Keratinocyte (primary cell): ENCODE measurements around the gene AGRN. TPM values are rescaled to one million over a fixed set of nuclear protein-coding genes. Genes with fewer than 3 reads are reported as not detected.

ENCODE experiments used
- DNase-seq: peaks from one replicate; pipeline ENCODE4 v3.0.0-alpha.2; 2011; ENCODE audit warnings: low read depth, missing footprints, low spot score
- FAIRE-seq: peaks from 2 replicates; lab custom pipeline; 2011; peaks lifted over from hg19 to GRCh38; lab: Jason Lieb, UNC
- H2AFZ ChIP-seq: 2 replicates; pipeline ENCODE4 v1.6.0; 2012; ENCODE audit warnings: low read length, control low read depth, inconsistent platforms; ENCODE audit not compliant: control insufficient read depth
- H3K27ac ChIP-seq: 2 replicates; pipeline ENCODE4 v1.5.1; 2011; ENCODE audit warnings: low read length; ENCODE audit not compliant: control insufficient read depth, insufficient read depth
- H3K27me3 ChIP-seq: 3 replicates; pipeline ENCODE4 v1.6.0; 2011; ENCODE audit warnings: low read length; ENCODE audit not compliant: control insufficient read depth, insufficient read depth; ENCODE audit errors: extremely low read depth
- H3K36me3 ChIP-seq, 2 experiments: 2 replicates in 1 of 2; 3 replicates in 1 of 2; pipeline ENCODE4 v1.5.1; 2011; ENCODE audit warnings: low read length in 2 of 2, mild to moderate bottlenecking in 1 of 2; ENCODE audit not compliant: control insufficient read depth in 2 of 2, insufficient read depth in 2 of 2; ENCODE audit errors: extremely low read depth in 1 of 2
- H3K4me1 ChIP-seq: 3 replicates; pipeline ENCODE4 v1.5.1; 2011; ENCODE audit warnings: low read length; ENCODE audit not compliant: control insufficient read depth, insufficient read depth; ENCODE audit errors: extremely low read depth
- H3K4me2 ChIP-seq: 3 replicates; pipeline ENCODE4 v1.6.0; 2011; ENCODE audit warnings: low read depth, low read length; ENCODE audit not compliant: control insufficient read depth, insufficient read depth; ENCODE audit errors: extremely low read depth
- H3K4me3 ChIP-seq, 3 experiments: fragments of 200-600 bp in 1 of 3; sonication (generic) in 1 of 3; 2 replicates in 2 of 3; 3 replicates in 1 of 3; pipeline ENCODE4 v1.5.1; 2011 to 2016; ENCODE audit warnings: low read length in 3 of 3, mild to moderate bottlenecking in 3 of 3, control low read depth in 2 of 3, inconsistent platforms in 1 of 3, low read depth in 1 of 3, mixed read lengths in 1 of 3, mixed run types in 1 of 3, moderate library complexity in 1 of 3; ENCODE audit not compliant: control insufficient read depth in 2 of 3, insufficient read depth in 2 of 3; ENCODE audit errors: extremely low read depth in 1 of 3
- H3K79me2 ChIP-seq: 2 replicates; pipeline ENCODE4 v1.6.0; 2012; ENCODE audit warnings: low read length; ENCODE audit not compliant: control insufficient read depth, insufficient read depth
- H3K9ac ChIP-seq: 3 replicates; pipeline ENCODE4 v1.6.0; 2011; ENCODE audit warnings: low read length; ENCODE audit not compliant: control insufficient read depth, insufficient read depth; ENCODE audit errors: extremely low read depth
- H3K9me1 ChIP-seq: 3 replicates; pipeline ENCODE4 v1.6.0; 2011; ENCODE audit warnings: low read length; ENCODE audit not compliant: control insufficient read depth, insufficient read depth; ENCODE audit errors: extremely low read depth
- H3K9me3 ChIP-seq: 2 replicates; pipeline ENCODE4 v1.5.1; 2012; ENCODE audit warnings: low read depth, low read length; ENCODE audit not compliant: control insufficient read depth
- H4K20me1 ChIP-seq: 3 replicates; pipeline ENCODE4 v1.6.0; 2011; ENCODE audit warnings: low read length; ENCODE audit not compliant: control insufficient read depth, insufficient read depth; ENCODE audit errors: extremely low read depth
- EZH2 ChIP-seq: IDR thresholded peaks from one replicate; pipeline ENCODE4 v1.6.1; 2012; ENCODE audit warnings: inconsistent platforms, mild to moderate bottlenecking, low read length, moderate library complexity
- dilution Hi-C: fragments of 300-500 bp; cut with MboI; formaldehyde crosslinking; loops from one replicate; pipeline ENCODE4 v1.7.0; 2020; ENCODE audit warnings: low sequenced_read_pairs; ENCODE audit not compliant: extremely low pct_ligation_motif_present
- polyA plus RNA-seq, 5 experiments: library from polyadenylated mRNA; depleted of rRNA in 3 of 5; stranded (reverse) in 3 of 5; stranded (forward) in 1 of 5; unstranded in 1 of 5; fragments of >200 nt; gene quantifications; 1 replicate in 1 of 5; 2 replicates in 3 of 5; 3 replicates in 1 of 5; pipeline versions ENCODE4 v1.2.1 to v1.2.3, GENCODE V29; 2011 to 2012; ENCODE audit warnings: missing spikeins in 2 of 5, low read depth in 1 of 5, low replicate concordance in 1 of 5
- TF ChIP-seq, protein P1 (sequence below), 3 experiments: IDR thresholded peaks in 1 of 3; conservative IDR thresholded peaks in 1 of 3; optimal IDR thresholded peaks in 1 of 3; 2 replicates in 2 of 3; 3 replicates in 1 of 3; pipeline versions ENCODE3 to v1.5.1; 2011; ENCODE audit warnings: low read length in 3 of 3, mild to moderate bottlenecking in 3 of 3, moderate library complexity in 2 of 3, control low read depth in 1 of 3, inconsistent platforms in 1 of 3; ENCODE audit not compliant: insufficient read depth in 2 of 3; ENCODE audit errors: extremely low read depth in 1 of 3

Gene AGRN
- polyA plus RNA-seq, 1 donor (not counting 4 experiments of a cell fraction or from before 2014, with no cell fraction given): 72.4 TPM

- no peak for TF ChIP-seq EZH2
- TF ChIP-seq, protein P1, sequence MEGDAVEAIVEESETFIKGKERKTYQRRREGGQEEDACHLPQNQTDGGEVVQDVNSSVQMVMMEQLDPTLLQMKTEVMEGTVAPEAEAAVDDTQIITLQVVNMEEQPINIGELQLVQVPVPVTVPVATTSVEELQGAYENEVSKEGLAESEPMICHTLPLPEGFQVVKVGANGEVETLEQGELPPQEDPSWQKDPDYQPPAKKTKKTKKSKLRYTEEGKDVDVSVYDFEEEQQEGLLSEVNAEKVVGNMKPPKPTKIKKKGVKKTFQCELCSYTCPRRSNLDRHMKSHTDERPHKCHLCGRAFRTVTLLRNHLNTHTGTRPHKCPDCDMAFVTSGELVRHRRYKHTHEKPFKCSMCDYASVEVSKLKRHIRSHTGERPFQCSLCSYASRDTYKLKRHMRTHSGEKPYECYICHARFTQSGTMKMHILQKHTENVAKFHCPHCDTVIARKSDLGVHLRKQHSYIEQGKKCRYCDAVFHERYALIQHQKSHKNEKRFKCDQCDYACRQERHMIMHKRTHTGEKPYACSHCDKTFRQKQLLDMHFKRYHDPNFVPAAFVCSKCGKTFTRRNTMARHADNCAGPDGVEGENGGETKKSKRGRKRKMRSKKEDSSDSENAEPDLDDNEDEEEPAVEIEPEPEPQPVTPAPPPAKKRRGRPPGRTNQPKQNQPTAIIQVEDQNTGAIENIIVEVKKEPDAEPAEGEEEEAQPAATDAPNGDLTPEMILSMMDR (optimal IDR thresholded peaks at IDR 0.05 in 1 of 3, IDR thresholded peaks at IDR 0.05 in 1 of 3, conservative IDR thresholded peaks at IDR 0.05 in 1 of 3; ENCODE audit: extremely low read depth in 1 of 3, insufficient read depth in 2 of 3, low read length in 3 of 3): no peak
- Histone ChIP-seq H3K79me2 (no peaks in the 10 kb centered on the region), H3K9me3 (no peaks in the 10 kb centered on the region), H3K4me2 (no peak overlapping the region), H4K20me1 (peaks cover 5% of the 10 kb centered on the region), H3K9ac (no peak overlapping the region), H3K4me3 (no peak overlapping the region), H3K27ac (no peak overlapping the region), H3K27me3 (peaks cover 28% of the 10 kb centered on the region), H3K36me3 (no peaks in the 10 kb centered on the region), H2AFZ (no peak overlapping the region), H3K9me1 (no peaks in the 10 kb centered on the region), H3K4me1 (peaks cover 8% of the 10 kb centered on the region)
- no peak for DNase-seq
- dilution Hi-C loops: no loop called here
- FAIRE-seq: no peak
Measured at GRCh38 chr1:997713-997992, 22.3 kb upstream of the AGRN start.

DNA sequence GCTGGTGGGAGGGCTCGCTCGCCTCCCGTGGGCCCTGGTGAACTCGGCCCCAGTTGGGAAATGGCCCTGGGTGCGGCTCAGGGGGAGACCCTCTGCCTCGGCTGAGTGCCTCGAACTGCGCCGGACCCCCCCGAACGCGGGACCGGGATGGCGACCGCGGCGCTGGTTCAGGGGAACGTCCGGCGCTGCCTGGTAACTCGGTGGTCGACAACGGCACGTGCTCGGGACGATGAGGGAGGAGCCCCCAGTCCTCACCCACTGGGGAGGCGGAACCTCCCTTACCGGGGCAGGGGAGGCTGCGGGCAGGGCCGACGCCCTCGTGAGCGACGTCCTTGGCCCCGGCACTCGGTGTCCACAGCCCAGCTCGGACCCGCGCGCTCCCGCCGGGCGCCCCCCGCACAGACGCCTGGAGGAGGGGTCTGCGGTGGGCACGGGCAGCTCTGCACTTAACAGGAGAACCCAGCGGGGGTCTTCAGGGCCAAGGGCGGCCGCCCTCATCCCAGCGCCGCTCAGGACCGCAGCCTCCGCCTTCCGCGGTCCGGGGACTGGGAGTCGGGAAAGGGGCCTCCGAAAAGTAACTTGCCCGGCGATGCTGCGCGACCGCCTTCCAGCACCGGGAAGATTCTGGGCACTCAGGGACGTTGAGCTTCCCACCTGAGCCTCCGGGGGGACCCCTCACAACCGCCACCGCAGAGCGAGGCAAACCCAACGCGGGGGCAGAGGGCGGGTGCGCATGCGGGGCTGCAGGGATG, 21.8 kb upstream of the AGRN start:
- H3K36me3 ChIP-seq: no peaks in the 10 kb centered on the region
- peaks cover 5% of the 10 kb centered on the region for H4K20me1 ChIP-seq
- DNase-seq (no peak), FAIRE-seq (no peak)
- dilution Hi-C loops: no loop called here
- H3K9me3 ChIP-seq: no peaks in the 10 kb centered on the region
- no peak overlapping the region for H3K27ac ChIP-seq
- no peak overlapping the region for H2AFZ ChIP-seq
- H3K4me1 ChIP-seq: peaks cover 12% of the 10 kb centered on the region
- H3K9ac ChIP-seq: peak overlapping the region; percentile 33
- H3K4me3 ChIP-seq: peak overlapping the region in 2 of 3 experiments; percentile 13 to 66
- no peaks in the 10 kb centered on the region for H3K9me1 ChIP-seq
- H3K4me2 ChIP-seq: peak overlapping the region; percentile 32
- H3K79me2 ChIP-seq: no peaks in the 10 kb centered on the region
- H3K27me3 ChIP-seq: peaks cover 28% of the 10 kb centered on the region
- TF ChIP-seq EZH2: peak; percentile 93
- TF ChIP-seq, protein P1 (optimal IDR thresholded peaks at IDR 0.05 in 1 of 3, IDR thresholded peaks at IDR 0.05 in 1 of 3, conservative IDR thresholded peaks at IDR 0.05 in 1 of 3; ENCODE audit: extremely low read depth in 1 of 3, insufficient read depth in 2 of 3, low read length in 3 of 3): no peak
